Gastrocnemius medialis (tissue), 4 donors: ENCODE results near the gene GCGR. TPM values are rescaled to one million over a fixed set of nuclear protein-coding genes. Genes with fewer than 3 reads are reported as not detected.
"Not testable (repeated sequence)": the region's sequence is repeated elsewhere in the genome, so short reads cannot be mapped to it uniquely, and the experiment has no call there.

Experiments
- ATAC-seq, 2 donors: fragments of 150-250 bp; one replicate each; pipeline ENCODE4 v1.9.1; 2016
- DNase-seq, 2 donors: peaks; one replicate each; pipeline ENCODE4 v3.0.0-alpha.2; 2019
- H3K27ac ChIP-seq, 4 donors: fragments of 200-600 bp; sonication (generic); 1 replicate in 1 of 4; 2 replicates in 3 of 4; pipeline ENCODE4 v1.5.1; 2016 to 2018; ENCODE audit warnings: mild to moderate bottlenecking in 2 of 4, moderate library complexity in 1 of 4
- H3K27me3 ChIP-seq, 3 donors: fragments of 200-600 bp; sonication (generic) in 2 of 3; 1 replicate in 1 of 3; 2 replicates in 2 of 3; pipeline versions ENCODE4 v1.5.1 to v1.6.0; 2016 to 2019; ENCODE audit warnings: mild to moderate bottlenecking in 1 of 3, moderate library complexity in 1 of 3
- H3K36me3 ChIP-seq, 2 donors: fragments of 200-600 bp; sonication (generic) in 1 of 2; one replicate each; pipeline ENCODE4 v1.5.1; 2017 to 2018
- H3K4me1 ChIP-seq, 2 donors: fragments of 200-600 bp; sonication (generic) in 1 of 2; one replicate each; pipeline ENCODE4 v1.5.1; 2016 to 2017; ENCODE audit warnings: mild to moderate bottlenecking in 2 of 2
- H3K4me3 ChIP-seq, 4 donors: fragments of 200-600 bp; sonication (generic) in 3 of 4; 1 replicate in 1 of 4; 2 replicates in 3 of 4; pipeline ENCODE4 v1.5.1; 2016 to 2019; ENCODE audit warnings: mild to moderate bottlenecking in 2 of 4
- H3K9me3 ChIP-seq, 3 donors: fragments of 200-600 bp; sonication (generic) in 2 of 3; 1 replicate in 1 of 3; 2 replicates in 2 of 3; pipeline ENCODE4 v1.5.1; 2016 to 2019
- CTCF ChIP-seq, 5 experiments: fragments of 450-650 bp in 3 of 5; fragments of 200-600 bp in 2 of 5; sonication (generic) in 2 of 5; IDR thresholded peaks in 4 of 5; conservative IDR thresholded peaks in 1 of 5; 1 replicate in 4 of 5; 2 replicates in 1 of 5; pipeline ENCODE4 v1.5.1; 2016 to 2019; ENCODE audit warnings: antibody characterized with exemption in 5 of 5, mild to moderate bottlenecking in 3 of 5, moderate library complexity in 3 of 5
- POLR2A ChIP-seq, 2 donors: fragments of 450-650 bp; IDR thresholded peaks; one replicate each; pipeline ENCODE4 v1.6.1; 2017; ENCODE audit warnings: antibody characterized with exemption in 2 of 2, mild to moderate bottlenecking in 2 of 2, moderate library complexity in 2 of 2
- in situ Hi-C, 4 donors: fragments of 200-750 bp; cut with MboI; loops; one replicate each; pipeline versions ENCODE4 v1.15.0 to v1.8.0; 2017; ENCODE audit warnings: low sequenced_read_pairs in 4 of 4
- intact Hi-C: fragments of 100-400 bp; cut with DNase I; formaldehyde crosslinking; loops from one replicate; pipeline ENCODE4 v1.15.1; 2023; ENCODE audit warnings: low total_unique reads
- total RNA-seq, 4 donors: library from RNA; depleted of rRNA; stranded (reverse); fragments of >200 nt; gene quantifications; one replicate each; pipeline versions ENCODE4 v1.1.0 to v1.2.3, GENCODE V29; 2016

GCGR gene
- total RNA-seq, 4 donors from 2014 or later, result 0.29 TPM; not detected in 3

GRCh38 chr17:81837641-81838040 lies 33.7 kb downstream of the GCGR start:
- in situ Hi-C loops (no loop called here), intact Hi-C loops (no loop called here)
- H3K9me3 ChIP-seq, result no peaks in the 10 kb centered on the region
- no peaks in the 10 kb centered on the region for H3K36me3 ChIP-seq
- DNase-seq (peak; percentile 67 to 89), ATAC-seq (peak; percentile 46 to 53)
- TF ChIP-seq CTCF (IDR thresholded peaks at IDR 0.05 in 4 of 5, conservative IDR thresholded peaks at IDR 0.05 in 1 of 5), result no peak
- no peak for TF ChIP-seq POLR2A (IDR thresholded peaks at IDR 0.05)
- no peak overlapping the region for H3K4me3 ChIP-seq
- H3K27ac ChIP-seq, result peak overlapping the region; percentile 98 to 99 (median 99)
- peaks cover 68 to 72% of the 10 kb centered on the region in 2 donors for H3K4me1 ChIP-seq
- no peaks in the 10 kb centered on the region for H3K27me3 ChIP-seq

- in situ Hi-C loops (no loop called here), intact Hi-C loops (no loop called here)
- peak; percentile 16 to 41 for ATAC-seq
- Histone ChIP-seq H3K4me1 (peaks cover 72 to 76% of the 10 kb centered on the region in 2 donors), H3K36me3 (peaks cover 0 to 6% of the 10 kb centered on the region in 2 donors), H3K9me3 (no peaks in the 10 kb centered on the region), H3K27ac (peak overlapping the region; percentile 98 to 99 (median 99)), H3K4me3 (peak overlapping the region in 2 of 4 donors; percentile 4 to 13), H3K27me3 (no peaks in the 10 kb centered on the region)
- peak in 1 of 2 donors; percentile 61 for TF ChIP-seq POLR2A (IDR thresholded peaks at IDR 0.05)
- no peak for TF ChIP-seq CTCF (IDR thresholded peaks at IDR 0.05 in 4 of 5, conservative IDR thresholded peaks at IDR 0.05 in 1 of 5)
- peak; percentile 68 to 75 for DNase-seq
Observed at GRCh38 chr17:81838753-81839255, 34.9 kb downstream of the GCGR start.

- peaks cover 0 to 11% of the 10 kb centered on the region in 2 donors for H3K36me3 ChIP-seq
- peak in 1 of 2 donors; percentile 29 for ATAC-seq
- H3K9me3 ChIP-seq, result no peaks in the 10 kb centered on the region
- peak; percentile 67 to 69 for DNase-seq
- in situ Hi-C loops, result no loop called here
- intact Hi-C loops, result no loop called here
- H3K27ac ChIP-seq, result peak overlapping the region; percentile 98 to 99 (median 99)
- H3K27me3 ChIP-seq, result no peaks in the 10 kb centered on the region
- H3K4me1 ChIP-seq, result peaks cover 69 to 74% of the 10 kb centered on the region in 2 donors
- peak overlapping the region in 1 of 4 donors; percentile 4 for H3K4me3 ChIP-seq
- TF ChIP-seq POLR2A (IDR thresholded peaks at IDR 0.05), result no peak
- TF ChIP-seq CTCF (IDR thresholded peaks at IDR 0.05 in 4 of 5, conservative IDR thresholded peaks at IDR 0.05 in 1 of 5), result no peak
Observed at GRCh38 chr17:81839301-81839700, 35.4 kb downstream of the GCGR start.

- in situ Hi-C loops, ATAC-seq: not testable (repeated sequence)
- peak overlapping the region; percentile 98 to 99 (median 99) for H3K27ac ChIP-seq
Observed at GRCh38 chr17:81840059-81840458, 36.1 kb downstream of the GCGR start.

GRCh38 chr17:81840826-81841778 lies 37.2 kb downstream of the GCGR start:
- Histone ChIP-seq H3K9me3 (no peaks in the 10 kb centered on the region), H3K27me3 (no peaks in the 10 kb centered on the region), H3K4me1 (peaks cover 64 to 67% of the 10 kb centered on the region in 2 donors), H3K36me3 (peaks cover 0 to 29% of the 10 kb centered on the region in 2 donors), H3K27ac (peak overlapping the region; percentile 98 to 99 (median 99)), H3K4me3 (peak overlapping the region; percentile 25 to 50 (median 38))
- peak; percentile 88 to 93 for DNase-seq
- TF ChIP-seq POLR2A (IDR thresholded peaks at IDR 0.05) (peak; percentile 75 to 86), CTCF (IDR thresholded peaks at IDR 0.05 in 4 of 5, conservative IDR thresholded peaks at IDR 0.05 in 1 of 5) (no peak)
- intact Hi-C loops (loop anchor here (1.0 to 2.0 kb wide), 2 partner anchors 20 to 46 kb away; no protein-coding TSS in a partner anchor), in situ Hi-C loops (no loop called here)
- peak; percentile 70 for ATAC-seq

More at GRCh38 chr17:81840059-81840458, 36.1 kb downstream of the GCGR start:
- Histone ChIP-seq H3K4me1 (peaks cover 69 to 74% of the 10 kb centered on the region in 2 donors), H3K36me3 (peaks cover 0 to 19% of the 10 kb centered on the region in 2 donors)
- H3K27me3 ChIP-seq, H3K9me3 ChIP-seq, DNase-seq, H3K4me3 ChIP-seq: not testable (repeated sequence)
- intact Hi-C loops, result loop anchor here (2.0 kb wide), 1 partner anchor 47 kb away; no protein-coding TSS in a partner anchor
